Prostate gland (tissue), 2 donors: ENCODE data around the gene INTS15.

Experiments used
- POLR2A ChIP-seq: fragments of 450-650 bp; IDR thresholded peaks from one replicate; pipeline ENCODE4 v1.6.1; 2016; ENCODE audit warnings: antibody characterized with exemption, mild to moderate bottlenecking
- POLR2AphosphoS5 ChIP-seq: sonication (generic); formaldehyde crosslinking; IDR thresholded peaks from one replicate; pipeline ENCODE4 v1.6.1; 2017; ENCODE audit warnings: antibody characterized with exemption
- TF ChIP-seq, protein P1 (sequence below), 4 experiments: fragments of 200-600 bp in 2 of 4; fragments of 450-650 bp in 2 of 4; sonication (generic) in 2 of 4; IDR thresholded peaks; 1 replicate in 3 of 4; 2 replicates in 1 of 4; pipeline ENCODE4 v1.5.1; 2016 to 2019; ENCODE audit warnings: antibody characterized with exemption in 4 of 4, mild to moderate bottlenecking in 2 of 4, moderate library complexity in 2 of 4

DNA sequence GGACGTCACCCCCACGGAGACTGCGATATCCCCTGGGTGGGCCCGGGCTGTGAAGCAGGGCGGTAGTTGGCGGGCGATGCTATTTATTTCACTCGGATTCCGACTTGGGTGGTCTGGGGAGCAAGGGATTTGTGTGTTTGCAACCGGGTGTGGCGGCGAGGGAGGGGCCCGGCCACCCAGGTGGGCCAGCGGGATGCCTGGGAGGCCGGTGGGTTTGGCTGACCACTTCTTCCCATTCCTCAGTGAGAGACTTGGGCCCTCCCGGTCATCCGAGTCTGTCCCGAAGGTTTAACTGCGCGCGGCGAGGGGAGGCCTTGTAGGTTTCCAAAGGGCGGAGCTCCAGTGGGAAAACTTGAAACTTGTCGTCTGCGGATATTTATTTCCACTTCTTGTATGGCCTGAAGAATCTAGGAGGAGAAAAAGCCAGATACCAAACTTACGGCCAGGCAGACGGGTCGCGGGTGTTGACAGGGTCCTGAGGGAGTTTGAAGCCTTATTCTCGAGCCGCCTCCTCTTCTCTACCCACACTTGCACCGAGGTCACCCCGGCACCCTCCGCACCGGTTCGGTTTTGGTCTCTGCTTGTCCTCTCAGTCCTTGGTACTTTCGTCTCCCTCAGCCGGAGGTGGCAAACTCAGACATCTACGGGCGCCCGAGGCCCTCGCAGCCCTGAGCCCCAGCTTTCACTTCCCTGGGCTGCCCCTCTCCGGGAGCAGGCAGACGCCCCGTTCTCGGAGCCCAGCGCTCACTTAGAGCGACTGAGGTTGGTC is 65.2 kb downstream of the INTS15 start:
- TF ChIP-seq, protein P1, sequence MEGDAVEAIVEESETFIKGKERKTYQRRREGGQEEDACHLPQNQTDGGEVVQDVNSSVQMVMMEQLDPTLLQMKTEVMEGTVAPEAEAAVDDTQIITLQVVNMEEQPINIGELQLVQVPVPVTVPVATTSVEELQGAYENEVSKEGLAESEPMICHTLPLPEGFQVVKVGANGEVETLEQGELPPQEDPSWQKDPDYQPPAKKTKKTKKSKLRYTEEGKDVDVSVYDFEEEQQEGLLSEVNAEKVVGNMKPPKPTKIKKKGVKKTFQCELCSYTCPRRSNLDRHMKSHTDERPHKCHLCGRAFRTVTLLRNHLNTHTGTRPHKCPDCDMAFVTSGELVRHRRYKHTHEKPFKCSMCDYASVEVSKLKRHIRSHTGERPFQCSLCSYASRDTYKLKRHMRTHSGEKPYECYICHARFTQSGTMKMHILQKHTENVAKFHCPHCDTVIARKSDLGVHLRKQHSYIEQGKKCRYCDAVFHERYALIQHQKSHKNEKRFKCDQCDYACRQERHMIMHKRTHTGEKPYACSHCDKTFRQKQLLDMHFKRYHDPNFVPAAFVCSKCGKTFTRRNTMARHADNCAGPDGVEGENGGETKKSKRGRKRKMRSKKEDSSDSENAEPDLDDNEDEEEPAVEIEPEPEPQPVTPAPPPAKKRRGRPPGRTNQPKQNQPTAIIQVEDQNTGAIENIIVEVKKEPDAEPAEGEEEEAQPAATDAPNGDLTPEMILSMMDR (IDR thresholded peaks at IDR 0.05): no peak
- TF ChIP-seq POLR2A (no peak), POLR2AphosphoS5 (no peak)
